GM12878 (cell line): ENCODE data around the gene CCDC141. TPM values are rescaled to one million over a fixed set of nuclear protein-coding genes. Genes with fewer than 3 reads are reported as not detected.

Source experiments
- BACH1 ChIP-seq: fragments of 450-650 bp; IDR thresholded peaks from 2 replicates; pipeline ENCODE4 v1.6.1; 2017; ENCODE audit warnings: mild to moderate bottlenecking, borderline replicate concordance
- BCL11A ChIP-seq: IDR thresholded peaks from 2 replicates; pipeline ENCODE4 v1.6.1; 2011; ENCODE audit warnings: low read depth, low read length
- BHLHE40 ChIP-seq, 2 experiments: fragments of 450-650 bp in 1 of 2; IDR thresholded peaks; 2 replicates each; pipeline ENCODE4 v1.6.1; 2011 to 2017; ENCODE audit warnings: low read depth in 2 of 2, borderline replicate concordance in 1 of 2, improper control_type of control experiment in 1 of 2, low read length in 1 of 2, mild to moderate bottlenecking in 1 of 2
- CREB1 ChIP-seq: IDR thresholded peaks from 2 replicates; pipeline ENCODE4 v1.6.1; 2012; ENCODE audit warnings: low read depth, mild to moderate bottlenecking, inconsistent platforms
- HDAC6 ChIP-seq: fragments of 200-600 bp; sonication (generic); IDR thresholded peaks from one replicate; pipeline ENCODE4 v1.8.0; 2017; ENCODE audit warnings: antibody characterized with exemption; ENCODE audit not compliant: unreplicated experiment
- HDGF ChIP-seq: fragments of 450-650 bp; IDR thresholded peaks from 2 replicates; pipeline ENCODE4 v1.6.1; 2016; ENCODE audit warnings: antibody characterized with exemption
- IRF4 ChIP-seq: IDR thresholded peaks from 2 replicates; pipeline ENCODE4 v1.6.1; 2011; ENCODE audit warnings: low read depth, low read length
- IRF5 ChIP-seq: fragments of 450-650 bp; IDR thresholded peaks from 2 replicates; pipeline ENCODE4 v1.6.1; 2017; ENCODE audit warnings: borderline replicate concordance
- JUNB ChIP-seq: IDR thresholded peaks from 2 replicates; pipeline ENCODE4 v1.6.1; 2016; ENCODE audit warnings: antibody characterized with exemption, mild to moderate bottlenecking
- MTA3 ChIP-seq: IDR thresholded peaks from 2 replicates; pipeline ENCODE4 v1.6.1; 2012; ENCODE audit warnings: low read length, inconsistent platforms, borderline replicate concordance
- NFYB ChIP-seq: IDR thresholded peaks from 2 replicates; pipeline ENCODE4 v1.6.1; 2011; ENCODE audit warnings: low read depth, mild to moderate bottlenecking, low read length, improper control_type of control experiment, moderate library complexity; ENCODE audit not compliant: insufficient read depth
- PAX8 ChIP-seq: fragments of 450-650 bp; IDR thresholded peaks from 2 replicates; pipeline ENCODE4 v1.6.1; 2017; ENCODE audit warnings: mild to moderate bottlenecking, moderate library complexity
- PKNOX1 ChIP-seq: fragments of 450-650 bp; IDR thresholded peaks from 2 replicates; pipeline ENCODE4 v1.6.1; 2016; ENCODE audit warnings: mild to moderate bottlenecking
- POLR2AphosphoS2 ChIP-seq: IDR thresholded peaks from 2 replicates; pipeline ENCODE4 v1.6.1; 2011; ENCODE audit warnings: low read depth, mild to moderate bottlenecking, low read length, improper control_type of control experiment, moderate library complexity
- RCOR1 ChIP-seq: conservative IDR thresholded peaks from 2 replicates; pipeline ENCODE4 v1.6.1; 2012; ENCODE audit warnings: low read depth, low read length, improper control_type of control experiment
- RELA ChIP-seq: fragments of 450-650 bp; IDR thresholded peaks from 2 replicates; pipeline ENCODE4 v1.8.0; 2014; ENCODE audit warnings: borderline replicate concordance; ENCODE audit not compliant: partially characterized antibody
- RELB ChIP-seq: fragments of 450-650 bp; IDR thresholded peaks from 2 replicates; pipeline ENCODE4 v1.6.1; 2017; ENCODE audit warnings: low read depth, mild to moderate bottlenecking, moderate library complexity
- SKIL ChIP-seq: fragments of 450-650 bp; IDR thresholded peaks from 2 replicates; pipeline ENCODE4 v1.6.1; 2017; ENCODE audit warnings: mild to moderate bottlenecking, low read depth, inconsistent platforms; ENCODE audit not compliant: poor library complexity, severe bottlenecking
- SMARCA5 ChIP-seq: fragments of 450-650 bp; IDR thresholded peaks from 2 replicates; pipeline ENCODE4 v1.6.1; 2017; ENCODE audit warnings: mild to moderate bottlenecking
- SMC3 ChIP-seq: IDR thresholded peaks from 2 replicates; pipeline ENCODE4 v1.6.1; 2011; ENCODE audit warnings: low read length, improper control_type of control experiment, borderline replicate concordance
- TBL1XR1 ChIP-seq: IDR thresholded peaks from 2 replicates; pipeline ENCODE4 v1.6.1; 2012; ENCODE audit warnings: low read depth, low read length, improper control_type of control experiment
- TCF12 ChIP-seq: IDR thresholded peaks from 2 replicates; pipeline ENCODE4 v1.6.1; 2011; ENCODE audit warnings: low read depth, mild to moderate bottlenecking, low read length
- YY1 ChIP-seq: IDR thresholded peaks from 2 replicates; pipeline ENCODE4 v1.6.1; 2011; ENCODE audit warnings: low read depth, mild to moderate bottlenecking, low read length
- ZNF217 ChIP-seq: fragments of 450-650 bp; IDR thresholded peaks from 2 replicates; pipeline ENCODE4 v1.6.1; 2017; ENCODE audit warnings: antibody characterized with exemption, mild to moderate bottlenecking
- polyA plus RNA-seq, 11 experiments: library from polyadenylated mRNA; depleted of rRNA in 4 of 11; unstranded in 6 of 11; stranded (reverse) in 5 of 11; fragments of >200 nt; fragmentation: Nextera tagmentation in 4 of 11; fragmentation: Illumina TruSeq in 1 of 11; extraction: Ambion mirVana in 4 of 11; extraction: Trizol in 1 of 11; gene quantifications; 1 replicate in 1 of 11; 2 replicates in 10 of 11; pipeline versions ENCODE4 v1.2.1 to v1.2.3, GENCODE V29; 2011 to 2016; ENCODE audit warnings: inconsistent platforms in 2 of 11, missing spikeins in 2 of 11, low read depth in 1 of 11
- total RNA-seq, 4 experiments: library from RNA; depleted of rRNA in 3 of 4; stranded (reverse); fragments of >200 nt in 3 of 4; fragmentation: Illumina TruSeq in 1 of 4; extraction: Trizol in 1 of 4; gene quantifications; 2 replicates each; pipeline versions ENCODE4 v1.2.1 to v1.2.3, GENCODE V29; 2013 to 2021

CCDC141 gene
- total and polyA plus RNA-seq, 10 of the 15 experiments (the other 5 are each of a cell fraction or from before 2014, with no cell fraction given): 0.84 to 12.5 (median 3.6) TPM

GRCh38 chr2:179049546-179050311, at the start of gene CCDC141 (continued):
- no peak for TF ChIP-seq PKNOX1
- TF ChIP-seq BHLHE40 (IDR thresholded peaks at IDR 0.05; ENCODE audit: borderline replicate concordance in 1 of 2, low read depth in 2 of 2, low read length in 1 of 2): no peak
- no peak for TF ChIP-seq ZNF217
- TF ChIP-seq RCOR1: no peak
- no peak for TF ChIP-seq TBL1XR1
- 0 out of 2 replicates have a peak, but pooled peaks have one; percentile 13 for TF ChIP-seq YY1
- no peak for TF ChIP-seq BCL11A
- peak; percentile 38; the same call in 1 of the 2 replicates for TF ChIP-seq RELB
- TF ChIP-seq BACH1: no peak
- no peak for TF ChIP-seq HDGF
- no peak for TF ChIP-seq TCF12
- peak; percentile 2; the same call in 1 of the 2 replicates for TF ChIP-seq SMC3
- TF ChIP-seq SKIL: no peak
- no peak for TF ChIP-seq PAX8
- TF ChIP-seq SMARCA5: peak; percentile 11; the same call in 1 of the 2 replicates
- TF ChIP-seq MTA3: peak; percentile 64; the same call in 1 of the 2 replicates
- no peak for TF ChIP-seq NFYB
- TF ChIP-seq JUNB: no peak
- no peak for TF ChIP-seq POLR2AphosphoS2
- no peak for TF ChIP-seq CREB1
- TF ChIP-seq RELA: no peak
- TF ChIP-seq IRF4: no peak
- TF ChIP-seq IRF5: no peak
- TF ChIP-seq HDAC6: no peak
